NOMO-1 (cell line): ENCODE measurements around the gene CELF5.

Experiments used
- DNase-seq, 2 experiments: peaks; one replicate each; lab custom pipeline; 2025; ENCODE audit not compliant: unreplicated experiment in 2 of 2; lab: John Stamatoyannopoulos, UW

CELF5 gene

GRCh38 chr19:3224346-3225168 is at the start of gene CELF5:
TSS of gene CELF5 (plus strand) at chr19:3224661. CDS start at chr19:3224740, 79 bp downstream.
- DNase-seq = no peak

- no peak for DNase-seq
Observed at GRCh38 chr19:3175781-3176714, 48.4 kb upstream of the CELF5 start.

DNA sequence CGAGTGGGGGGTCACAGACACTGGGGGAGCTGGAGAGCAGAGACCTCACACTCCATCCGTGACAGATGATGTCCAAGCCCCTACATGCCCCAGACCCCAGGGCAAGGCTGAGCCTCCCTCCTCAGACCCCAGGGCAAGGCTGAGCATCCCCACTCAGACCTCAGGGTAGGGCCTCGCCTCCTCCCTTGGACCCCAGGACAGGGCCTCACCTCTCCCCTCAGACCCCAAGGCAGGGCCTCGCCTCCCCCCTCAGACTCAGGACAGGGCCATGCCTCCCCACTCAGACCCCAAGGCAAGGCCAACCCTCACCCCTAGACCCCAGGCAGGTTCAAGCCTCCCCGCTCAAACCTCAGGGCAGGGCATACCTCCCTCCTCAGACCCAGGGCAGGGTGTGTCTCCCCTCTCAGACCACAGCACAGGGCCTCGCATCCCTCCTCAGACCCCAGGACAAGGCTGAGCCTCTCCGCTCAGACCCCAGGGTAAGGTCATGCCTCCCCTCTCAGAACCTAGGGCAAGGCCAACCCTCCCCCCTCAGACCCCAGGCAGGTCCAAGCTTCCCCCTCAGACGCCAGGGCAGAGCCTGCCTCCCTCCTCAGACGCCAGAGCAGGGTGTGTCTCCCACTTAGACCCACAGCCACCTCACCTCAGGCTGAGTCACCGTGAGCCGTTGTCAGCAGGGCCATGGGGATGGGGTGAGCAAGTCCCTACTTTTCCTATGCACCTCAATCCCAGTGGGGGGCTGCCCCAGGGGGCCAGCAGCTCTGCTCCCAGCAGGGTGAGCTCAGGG is 47.6 kb upstream of the CELF5 start:
- peak; percentile 39 to 72 for DNase-seq

DNA sequence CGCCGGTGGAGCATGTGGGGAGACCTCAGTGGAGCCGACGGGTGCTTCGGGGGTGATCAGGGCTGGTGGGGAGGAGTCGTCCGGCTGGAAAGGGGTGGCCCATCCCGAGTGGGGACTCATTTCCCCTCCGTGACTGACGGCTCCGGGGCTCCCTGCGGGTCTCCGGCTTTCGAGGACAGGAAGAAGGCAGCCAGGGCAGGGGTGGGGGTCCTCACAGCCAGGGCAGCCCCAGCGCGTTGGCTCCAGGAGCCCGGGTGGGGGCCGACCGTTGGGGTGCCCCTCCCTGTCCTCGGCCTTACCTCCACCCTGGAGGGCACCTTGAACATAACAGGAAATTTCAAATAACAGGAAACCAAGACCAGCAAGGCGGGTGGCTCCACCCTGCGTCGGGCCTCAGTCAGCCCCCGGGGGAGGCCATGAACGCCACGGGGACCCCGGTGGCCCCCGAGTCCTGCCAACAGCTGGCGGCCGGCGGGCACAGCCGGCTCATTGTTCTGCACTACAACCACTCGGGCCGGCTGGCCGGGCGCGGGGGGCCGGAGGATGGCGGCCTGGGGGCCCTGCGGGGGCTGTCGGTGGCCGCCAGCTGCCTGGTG is 46.0 kb upstream of the CELF5 start, which contains the start of gene S1PR4:
TSS of gene S1PR4 (plus strand) at position 393 of the 596 bp plus-strand sequence. CDS start at position 417, 24 bp downstream.
- DNase-seq = peak; percentile 73 to 88

DNA sequence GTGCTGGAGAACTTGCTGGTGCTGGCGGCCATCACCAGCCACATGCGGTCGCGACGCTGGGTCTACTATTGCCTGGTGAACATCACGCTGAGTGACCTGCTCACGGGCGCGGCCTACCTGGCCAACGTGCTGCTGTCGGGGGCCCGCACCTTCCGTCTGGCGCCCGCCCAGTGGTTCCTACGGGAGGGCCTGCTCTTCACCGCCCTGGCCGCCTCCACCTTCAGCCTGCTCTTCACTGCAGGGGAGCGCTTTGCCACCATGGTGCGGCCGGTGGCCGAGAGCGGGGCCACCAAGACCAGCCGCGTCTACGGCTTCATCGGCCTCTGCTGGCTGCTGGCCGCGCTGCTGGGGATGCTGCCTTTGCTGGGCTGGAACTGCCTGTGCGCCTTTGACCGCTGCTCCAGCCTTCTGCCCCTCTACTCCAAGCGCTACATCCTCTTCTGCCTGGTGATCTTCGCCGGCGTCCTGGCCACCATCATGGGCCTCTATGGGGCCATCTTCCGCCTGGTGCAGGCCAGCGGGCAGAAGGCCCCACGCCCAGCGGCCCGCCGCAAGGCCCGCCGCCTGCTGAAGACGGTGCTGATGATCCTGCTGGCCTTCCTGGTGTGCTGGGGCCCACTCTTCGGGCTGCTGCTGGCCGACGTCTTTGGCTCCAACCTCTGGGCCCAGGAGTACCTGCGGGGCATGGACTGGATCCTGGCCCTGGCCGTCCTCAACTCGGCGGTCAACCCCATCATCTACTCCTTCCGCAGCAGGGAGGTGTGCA is 45.3 kb upstream of the CELF5 start:
- peak; percentile 38 to 40 for DNase-seq

DNA sequence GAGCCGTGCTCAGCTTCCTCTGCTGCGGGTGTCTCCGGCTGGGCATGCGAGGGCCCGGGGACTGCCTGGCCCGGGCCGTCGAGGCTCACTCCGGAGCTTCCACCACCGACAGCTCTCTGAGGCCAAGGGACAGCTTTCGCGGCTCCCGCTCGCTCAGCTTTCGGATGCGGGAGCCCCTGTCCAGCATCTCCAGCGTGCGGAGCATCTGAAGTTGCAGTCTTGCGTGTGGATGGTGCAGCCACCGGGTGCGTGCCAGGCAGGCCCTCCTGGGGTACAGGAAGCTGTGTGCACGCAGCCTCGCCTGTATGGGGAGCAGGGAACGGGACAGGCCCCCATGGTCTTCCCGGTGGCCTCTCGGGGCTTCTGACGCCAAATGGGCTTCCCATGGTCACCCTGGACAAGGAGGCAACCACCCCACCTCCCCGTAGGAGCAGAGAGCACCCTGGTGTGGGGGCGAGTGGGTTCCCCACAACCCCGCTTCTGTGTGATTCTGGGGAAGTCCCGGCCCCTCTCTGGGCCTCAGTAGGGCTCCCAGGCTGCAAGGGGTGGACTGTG is 44.6 kb upstream of the CELF5 start:
- no peak for DNase-seq

- DNase-seq = no peak
Observed at GRCh38 chr19:3183721-3184641, 40.5 kb upstream of the CELF5 start.

DNA sequence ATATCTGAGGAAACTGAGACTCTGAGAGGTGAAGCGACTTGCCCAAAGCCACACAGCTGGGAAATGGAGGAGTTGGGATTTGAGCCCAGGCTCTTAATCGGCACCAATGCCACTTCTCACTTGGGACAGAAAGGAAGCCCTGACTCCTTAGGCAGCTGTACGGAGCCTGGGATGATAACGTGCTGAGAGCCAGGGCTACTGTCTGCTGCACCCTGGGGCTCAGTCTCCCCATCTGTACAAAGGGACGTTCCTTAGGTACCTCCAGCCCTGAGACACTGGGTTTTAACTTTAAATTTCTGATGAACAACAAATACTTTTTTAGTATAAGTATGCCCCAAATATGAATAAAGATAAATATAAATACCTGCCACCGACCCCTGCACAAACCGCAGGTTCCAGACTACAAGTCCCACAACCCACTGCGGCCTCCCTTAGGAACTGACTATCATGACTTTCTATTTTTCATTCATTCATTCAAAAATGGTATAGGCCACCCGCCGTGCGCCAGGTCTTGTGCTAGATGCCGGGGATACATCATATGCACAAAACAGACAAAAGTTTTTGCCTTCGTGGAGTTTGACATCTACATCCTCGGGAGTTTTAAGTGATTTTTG is 39.5 kb upstream of the CELF5 start:
- peak; percentile 79 to 80 for DNase-seq

GRCh38 chr19:3185461-3186159 is 38.9 kb upstream of the CELF5 start, which contains the start of gene NCLN:
TSS of gene NCLN (plus strand) at chr19:3185930. CDS start at chr19:3186031, 101 bp downstream.
- peak; percentile 95 to 96 for DNase-seq

DNA sequence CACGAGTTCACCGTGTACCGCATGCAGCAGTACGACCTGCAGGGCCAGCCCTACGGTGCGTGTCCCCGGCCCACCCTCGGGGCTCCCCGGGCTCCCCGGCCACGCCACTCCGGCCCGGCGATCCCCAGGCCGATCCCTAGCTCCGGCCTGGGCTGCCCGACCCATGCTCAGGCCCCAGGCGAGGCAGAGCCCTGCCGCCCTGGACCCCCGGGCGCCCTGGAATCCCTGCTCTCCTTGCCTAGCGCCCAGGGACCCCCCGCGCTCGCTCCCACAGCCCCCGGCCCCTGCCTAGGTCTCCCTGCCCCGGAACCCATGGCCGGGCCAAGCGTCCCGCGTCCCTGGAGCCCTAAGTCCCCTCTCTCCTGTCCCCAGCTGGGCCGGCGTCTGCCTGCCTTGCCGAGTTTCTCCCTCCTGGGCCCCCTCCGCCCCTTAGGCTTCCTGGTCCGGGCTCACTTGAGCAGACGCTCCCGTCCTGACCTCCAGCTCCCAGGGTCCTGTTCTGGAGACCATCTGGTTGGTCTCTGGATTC is 38.2 kb upstream of the CELF5 start:
- DNase-seq = no peak

GRCh38 chr19:3186891-3187661 is 37.4 kb upstream of the CELF5 start:
- DNase-seq = no peak

DNA sequence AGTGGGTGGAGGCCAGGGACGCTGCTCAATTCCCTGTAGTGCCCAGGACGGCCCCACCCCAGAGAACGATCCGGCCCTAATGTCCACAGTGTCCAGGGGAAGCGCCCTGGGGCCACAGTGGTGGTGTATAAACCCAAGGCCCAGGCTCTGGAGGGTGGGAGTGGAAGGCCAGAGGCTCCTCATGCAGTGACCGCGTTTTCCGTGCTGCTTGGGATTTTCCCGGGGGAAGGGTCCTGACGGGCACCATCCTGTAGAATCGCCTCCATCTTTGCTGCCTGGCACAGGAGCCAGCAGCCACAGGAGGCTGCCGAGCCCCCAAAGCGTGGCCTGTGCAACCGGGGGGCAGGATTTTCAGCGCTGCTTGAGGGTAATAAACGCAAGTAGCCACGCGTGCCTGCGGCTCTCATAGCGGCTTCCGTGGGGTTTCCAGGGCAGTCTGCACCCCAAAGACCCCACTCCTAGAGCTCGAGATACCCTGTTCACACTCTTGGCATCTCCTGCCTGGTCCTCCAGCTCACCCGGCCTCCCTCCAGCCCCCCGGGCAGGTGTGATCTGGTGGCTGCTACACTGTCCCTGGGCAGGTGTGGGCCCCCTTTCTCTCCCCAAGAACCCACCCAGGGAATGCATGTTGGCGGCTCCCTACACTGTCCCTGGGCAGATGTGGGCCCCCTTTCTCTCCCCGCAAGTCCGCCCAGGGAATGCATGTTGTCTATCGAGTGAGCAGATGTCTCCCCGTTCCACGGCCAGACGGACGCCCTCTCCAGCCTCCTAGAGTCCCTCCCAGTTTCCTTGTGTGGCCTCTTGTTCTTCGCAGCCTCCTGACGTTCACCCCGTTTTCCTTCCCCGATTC is 36.6 kb upstream of the CELF5 start:
- no peak for DNase-seq

GRCh38 chr19:3188627-3189596 is 35.5 kb upstream of the CELF5 start:
- DNase-seq = peak in 1 of 2 experiments; percentile 33
